HG03521 (cell line): ENCODE data around the gene GRHL1.
"Not testable (repeated sequence)": the region's sequence is repeated elsewhere in the genome, so short reads cannot be mapped to it uniquely, and the experiment has no call there.

Experiments
- ATAC-seq: cut with Tn5 transposase; IDR thresholded peaks from one replicate; pipeline ENCODE4 v1.9.1; 2021; ENCODE audit warnings: mild to moderate bottlenecking, moderate library complexity; ENCODE audit not compliant: unreplicated experiment

GRHL1 gene

GRCh38 chr2:10007921-10008808 lies 56.7 kb downstream of the GRHL1 start:
- ATAC-seq = no peak

GRCh38 chr2:10008809-10009176 lies 57.3 kb downstream of the GRHL1 start:
- no peak for ATAC-seq

DNA sequence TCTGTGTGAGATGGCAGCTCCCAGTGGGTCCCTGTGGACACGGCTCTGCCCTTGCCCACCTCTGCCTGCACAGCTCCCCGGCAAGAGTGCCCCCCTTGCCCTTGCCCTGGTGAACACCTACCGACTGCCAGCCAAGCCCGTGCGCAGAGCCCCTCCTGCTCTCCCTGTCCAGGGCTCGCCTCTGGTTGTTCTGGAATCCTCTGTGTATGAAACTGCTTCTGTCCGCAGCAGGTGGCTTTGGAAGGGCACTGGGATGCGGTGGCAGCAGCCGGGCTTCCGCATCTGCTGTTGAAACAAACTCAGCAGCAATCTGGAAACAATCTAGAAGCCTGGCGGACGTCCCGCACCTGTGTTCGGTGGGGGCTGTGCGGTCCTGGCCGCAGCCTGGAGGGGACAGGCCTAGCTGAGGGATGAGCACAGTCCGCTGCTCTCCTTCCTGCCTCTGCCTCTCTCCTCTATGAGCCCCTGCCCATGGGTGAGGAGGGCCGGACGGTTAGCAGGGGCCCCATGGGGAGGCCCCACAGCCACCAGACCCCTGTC lies 57.8 kb downstream of the GRHL1 start:
- no peak for ATAC-seq

GRCh38 chr2:10009811-10010781 lies 58.6 kb downstream of the GRHL1 start:
- no peak for ATAC-seq

GRCh38 chr2:10010861-10011605 lies 59.5 kb downstream of the GRHL1 start:
- ATAC-seq = not testable (repeated sequence)

DNA sequence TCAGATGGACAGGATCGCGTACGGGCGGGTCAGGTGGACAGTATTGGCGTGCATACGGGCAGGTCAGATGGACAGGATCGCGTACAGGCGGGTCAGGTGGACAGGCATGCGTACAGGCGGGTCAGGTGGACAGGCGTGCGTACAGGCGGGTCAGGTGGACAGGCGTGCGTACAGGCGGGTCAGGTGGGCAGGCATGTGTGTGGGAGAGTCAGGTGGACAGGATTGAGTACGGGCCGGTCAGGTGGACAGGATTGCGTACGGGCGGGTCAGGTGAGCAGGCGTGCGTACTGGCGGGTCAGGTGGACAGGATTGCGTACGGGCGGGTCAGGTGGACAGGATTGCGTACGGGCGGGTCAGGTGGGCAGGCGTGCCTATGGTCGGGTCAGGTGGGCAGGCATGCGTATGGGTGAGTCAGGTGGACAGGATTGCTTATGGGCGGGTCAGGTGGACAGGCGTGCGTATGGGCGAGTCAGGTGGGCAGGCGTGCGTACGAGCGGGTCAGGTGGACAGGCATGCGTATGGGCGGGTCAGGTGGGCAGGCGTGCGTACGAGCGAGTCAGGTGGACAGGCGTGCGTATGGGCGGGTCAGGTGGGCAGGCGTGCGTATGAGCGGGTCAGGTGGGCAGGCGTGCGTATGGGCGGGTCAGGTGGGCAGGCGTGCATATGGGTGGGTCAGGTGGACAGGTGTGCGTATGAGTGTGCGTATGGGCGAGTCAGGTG lies 60.3 kb downstream of the GRHL1 start:
- not testable (repeated sequence) for ATAC-seq

DNA sequence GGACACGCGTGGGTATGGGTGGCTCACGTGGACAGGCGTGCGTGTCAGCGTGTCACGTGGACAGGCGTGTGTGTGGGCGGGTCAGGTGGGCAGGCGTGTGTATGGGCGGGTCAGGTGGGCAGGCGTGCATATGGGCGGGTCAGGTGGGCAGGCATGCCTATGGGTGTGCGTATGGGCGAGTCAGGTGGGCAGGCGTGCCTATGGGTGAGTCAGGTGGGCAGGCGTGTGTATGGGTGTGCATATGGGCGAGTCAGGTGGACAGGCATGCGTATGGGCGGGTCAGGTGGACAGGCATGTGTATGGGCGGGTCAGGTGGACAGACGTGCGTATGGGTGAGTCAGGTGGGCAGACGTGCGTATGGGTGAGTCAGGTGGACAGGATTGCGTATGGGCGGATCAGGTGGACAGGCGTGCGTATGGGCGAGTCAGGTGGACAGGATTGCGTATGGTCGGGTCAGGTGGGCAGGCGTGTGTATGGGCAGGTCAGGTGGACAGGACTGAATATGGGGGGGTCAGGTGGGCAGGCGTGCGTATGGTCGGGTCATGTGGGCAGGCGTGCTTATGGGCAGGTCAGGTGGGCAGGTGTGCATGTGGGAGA lies 61.0 kb downstream of the GRHL1 start:
- not testable (repeated sequence) for ATAC-seq

DNA sequence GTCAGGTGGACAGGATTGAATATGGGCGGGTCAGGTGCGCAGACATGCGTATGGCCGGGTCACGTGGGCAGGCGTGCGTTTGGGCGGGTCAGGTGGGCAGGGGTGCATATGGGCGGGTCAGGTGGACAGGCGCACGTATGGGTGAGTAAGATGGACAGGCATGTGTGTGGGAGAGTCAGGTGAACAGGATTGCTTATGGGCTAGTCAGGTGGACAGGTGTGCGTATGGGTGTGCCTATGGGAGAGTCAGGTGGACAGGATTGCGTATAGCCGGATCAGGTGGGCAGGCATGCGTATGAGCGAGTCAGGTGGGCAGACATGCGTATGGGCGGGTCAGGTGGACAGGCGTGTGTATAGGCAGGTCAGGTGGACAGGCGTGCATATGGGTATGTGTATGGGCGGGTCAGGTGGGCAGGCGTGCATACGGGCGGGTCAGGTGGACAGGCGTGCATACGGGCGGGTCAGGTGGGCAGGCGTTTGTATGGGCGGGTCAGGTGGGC lies 61.5 kb downstream of the GRHL1 start:
- ATAC-seq = no peak

- not testable (repeated sequence) for ATAC-seq
Measured at GRCh38 chr2:10013651-10014417, 62.3 kb downstream of the GRHL1 start.

- no peak for ATAC-seq
Measured at GRCh38 chr2:10014418-10015190, 63.1 kb downstream of the GRHL1 start.

GRCh38 chr2:10015376-10015989 lies 64.0 kb downstream of the GRHL1 start:
- ATAC-seq = not testable (repeated sequence)

GRCh38 chr2:10016001-10016801 lies 64.7 kb downstream of the GRHL1 start:
- ATAC-seq = no peak

DNA sequence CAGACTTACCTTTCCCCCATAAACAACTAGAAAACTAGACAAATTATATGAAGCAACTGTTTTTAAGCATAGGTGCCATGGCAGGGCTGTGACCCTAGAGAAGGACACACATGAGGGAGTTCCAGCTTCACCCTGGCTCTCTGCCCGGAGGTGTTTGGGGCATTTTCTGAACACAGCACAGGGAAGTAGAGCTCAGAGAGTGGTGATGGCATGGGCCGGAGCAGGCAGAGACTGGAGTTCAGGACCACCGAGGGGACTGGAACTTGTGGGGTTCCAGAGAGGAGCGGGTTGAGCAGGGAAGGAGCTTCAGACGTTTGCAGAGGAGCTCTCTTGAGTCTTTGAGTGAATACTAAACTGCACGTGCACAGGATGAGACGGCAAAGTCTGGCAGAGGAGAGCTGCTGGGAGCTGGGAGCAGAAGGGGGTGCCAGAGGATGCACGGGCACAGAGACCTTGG lies 65.3 kb downstream of the GRHL1 start:
- ATAC-seq = no peak

- no peak for ATAC-seq
Measured at GRCh38 chr2:10017313-10017941, 65.9 kb downstream of the GRHL1 start.

DNA sequence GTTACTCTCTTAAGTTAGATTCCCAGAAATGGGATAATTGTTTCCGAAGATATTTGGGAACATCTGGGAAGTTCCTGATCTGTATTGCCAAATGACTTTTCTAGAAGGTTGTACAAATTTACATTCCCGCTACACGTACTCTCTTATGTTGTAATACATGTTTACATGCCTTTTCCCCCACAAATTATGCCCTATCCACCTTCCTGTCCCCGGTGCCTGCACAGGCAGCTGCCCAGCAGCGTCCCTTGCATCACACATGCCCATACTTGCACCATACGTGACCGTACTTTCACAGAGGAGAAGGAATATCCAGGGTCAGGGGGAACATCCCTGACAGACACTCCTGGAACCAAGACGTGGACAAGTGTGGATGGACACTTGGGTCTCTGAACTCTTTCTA lies 67.7 kb downstream of the GRHL1 start:
- ATAC-seq = no peak
